Retinal pigment epithelial cell (primary cell): ENCODE measurements around the gene UBASH3A.
A peak's percentile ranks its signal among the peaks of the same experiment; 100 is the strongest.

Experiments
- DNase-seq: peaks from one replicate; pipeline ENCODE4 v3.0.0-alpha.2; 2010; ENCODE audit warnings: low read depth
- H3K4me3 ChIP-seq: 2 replicates; pipeline ENCODE4 v1.5.1; 2011; ENCODE audit warnings: mild to moderate bottlenecking, low read length, control low read depth, moderate library complexity
- CTCF ChIP-seq: conservative IDR thresholded peaks from 2 replicates; pipeline ENCODE4 v1.5.1; 2011; ENCODE audit warnings: low read depth, low read length, control low read depth, inconsistent platforms

UBASH3A gene

GRCh38 chr21:42489991-42490390 lies 86.3 kb downstream of the UBASH3A start:
- TF ChIP-seq CTCF: no peak
- DNase-seq: no peak
- no peak overlapping the region for H3K4me3 ChIP-seq

- no peak overlapping the region for H3K4me3 ChIP-seq
- no peak for TF ChIP-seq CTCF
- no peak for DNase-seq
Measured at GRCh38 chr21:42490720-42491119, 87.0 kb downstream of the UBASH3A start.

GRCh38 chr21:42491328-42491727 lies 87.6 kb downstream of the UBASH3A start:
- no peak overlapping the region for H3K4me3 ChIP-seq
- TF ChIP-seq CTCF: no peak
- DNase-seq: no peak

GRCh38 chr21:42492201-42492600 lies 88.5 kb downstream of the UBASH3A start:
- TF ChIP-seq CTCF: no peak
- H3K4me3 ChIP-seq: no peak overlapping the region
- no peak for DNase-seq

GRCh38 chr21:42493109-42494060 lies 89.7 kb downstream of the UBASH3A start:
- no peak for TF ChIP-seq CTCF
- DNase-seq: no peak
- H3K4me3 ChIP-seq: no peak overlapping the region

GRCh38 chr21:42495027-42495426 lies 91.3 kb downstream of the UBASH3A start:
- no peak for TF ChIP-seq CTCF
- no peak for DNase-seq
- no peak overlapping the region for H3K4me3 ChIP-seq

- peak overlapping the region; percentile 77 for H3K4me3 ChIP-seq
- no peak for TF ChIP-seq CTCF
- no peak for DNase-seq
Measured at GRCh38 chr21:42495765-42496119, 92.0 kb downstream of the UBASH3A start.
